ENCODE results near the gene EDIL3.

Gene EDIL3

GRCh38 chr5:84360056-84360455, 24.6 kb downstream of the EDIL3 start:
- Histone ChIP-seq H3K9ac (ENCODE audit: low read length) (no peak overlapping the region), H3K4me1 (ENCODE audit: low read length) (no peaks in the 10 kb centered on the region), H3K36me3 (replicated peaks; ENCODE audit: low read depth, low read length) (no peaks in the 10 kb centered on the region), H3K9me3 (ENCODE audit: insufficient read depth, low read length) (no peaks in the 10 kb centered on the region), H3K4me3 (ENCODE audit: low read length) (no peak overlapping the region), H3K4me2 (ENCODE audit: low read length) (no peak overlapping the region), H3K27me3 (ENCODE audit: low read depth, low read length) (no peaks in the 10 kb centered on the region), H3K27ac (ENCODE audit: low read length) (no peak overlapping the region), H3K79me2 (ENCODE audit: low read length) (no peaks in the 10 kb centered on the region), H4K20me1 (ENCODE audit: insufficient read depth, low read length) (no peaks in the 10 kb centered on the region), H2AFZ (ENCODE audit: low read depth, low read length) (no peak overlapping the region)
- TF ChIP-seq EZH2phosphoT487 (IDR thresholded peaks at IDR 0.05; ENCODE audit: low read depth) (no peak), CTCF (IDR thresholded peaks at IDR 0.05; ENCODE audit: low read depth, low read length) (no peak)

DNA sequence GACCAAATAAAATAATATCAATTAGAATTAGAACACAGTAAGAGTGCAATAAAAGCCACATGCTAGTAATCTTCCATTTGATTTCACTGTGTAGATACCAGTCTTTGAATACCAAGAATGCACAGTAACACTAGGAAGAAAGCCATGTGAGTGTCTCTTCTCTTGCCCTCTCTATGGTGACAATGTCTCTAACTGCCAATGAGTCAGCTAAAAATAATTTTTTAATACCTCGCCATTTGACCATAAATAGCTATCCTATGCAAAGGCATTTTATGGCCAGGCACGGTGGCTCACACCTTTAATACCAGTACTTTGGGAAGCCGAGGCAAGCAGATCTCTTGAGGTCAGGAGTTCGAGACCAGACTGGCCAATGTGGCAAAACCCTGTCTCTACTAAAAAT, 30.6 kb downstream of the EDIL3 start:
- H3K4me3 ChIP-seq (ENCODE audit: low read length), result no peak overlapping the region
- H3K27me3 ChIP-seq (ENCODE audit: low read depth, low read length), result no peaks in the 10 kb centered on the region
- H3K4me2 ChIP-seq (ENCODE audit: low read length), result no peak overlapping the region
- H2AFZ ChIP-seq (ENCODE audit: low read depth, low read length), result no peak overlapping the region
- H3K4me1 ChIP-seq (ENCODE audit: low read length), result no peaks in the 10 kb centered on the region
- no peaks in the 10 kb centered on the region for H3K9me3 ChIP-seq (ENCODE audit: insufficient read depth, low read length)
- no peaks in the 10 kb centered on the region for H3K79me2 ChIP-seq (ENCODE audit: low read length)
- H3K9ac ChIP-seq (ENCODE audit: low read length), result no peak overlapping the region
- no peaks in the 10 kb centered on the region for H3K36me3 ChIP-seq (replicated peaks; ENCODE audit: low read depth, low read length)
- TF ChIP-seq EZH2phosphoT487 (IDR thresholded peaks at IDR 0.05; ENCODE audit: low read depth), result no peak
- TF ChIP-seq CTCF (IDR thresholded peaks at IDR 0.05; ENCODE audit: low read depth, low read length), result no peak
- no peaks in the 10 kb centered on the region for H4K20me1 ChIP-seq (ENCODE audit: insufficient read depth, low read length)
- no peak overlapping the region for H3K27ac ChIP-seq (ENCODE audit: low read length)

GRCh38 chr5:84344788-84345187, 39.9 kb downstream of the EDIL3 start:
- no peaks in the 10 kb centered on the region for H3K4me1 ChIP-seq (ENCODE audit: low read length)
- H3K79me2 ChIP-seq (ENCODE audit: low read length), result no peaks in the 10 kb centered on the region
- H3K27ac ChIP-seq (ENCODE audit: low read length), result no peak overlapping the region
- no peaks in the 10 kb centered on the region for H3K36me3 ChIP-seq (replicated peaks; ENCODE audit: low read depth, low read length)
- no peak overlapping the region for H3K4me2 ChIP-seq (ENCODE audit: low read length)
- TF ChIP-seq CTCF (IDR thresholded peaks at IDR 0.05; ENCODE audit: low read depth, low read length), result no peak
- no peak for TF ChIP-seq EZH2phosphoT487 (IDR thresholded peaks at IDR 0.05; ENCODE audit: low read depth)
- H3K9ac ChIP-seq (ENCODE audit: low read length), result no peak overlapping the region
- no peaks in the 10 kb centered on the region for H3K27me3 ChIP-seq (ENCODE audit: low read depth, low read length)
- H2AFZ ChIP-seq (ENCODE audit: low read depth, low read length), result no peak overlapping the region
- H4K20me1 ChIP-seq (ENCODE audit: insufficient read depth, low read length), result no peaks in the 10 kb centered on the region
- no peak overlapping the region for H3K4me3 ChIP-seq (ENCODE audit: low read length)
- no peaks in the 10 kb centered on the region for H3K9me3 ChIP-seq (ENCODE audit: insufficient read depth, low read length)

DNA sequence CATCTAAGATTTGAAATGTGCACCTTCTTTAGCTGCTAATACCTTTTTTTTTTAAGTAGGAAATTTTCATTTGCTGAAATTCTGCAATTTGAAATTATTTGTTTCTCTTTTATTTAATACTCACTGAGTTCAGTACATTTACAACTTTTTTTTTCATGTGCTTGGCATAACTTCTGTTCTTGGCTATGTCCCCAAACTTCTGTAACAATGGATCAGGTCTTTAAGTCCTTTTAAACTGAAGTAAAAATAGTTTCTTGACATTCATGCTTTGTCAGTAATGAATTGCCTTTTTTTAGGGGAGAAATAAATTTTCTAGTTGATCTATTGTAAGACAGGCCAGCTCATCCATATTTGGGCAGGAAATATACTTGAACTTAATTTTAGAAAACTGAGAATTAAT, 41.5 kb downstream of the EDIL3 start:
- H3K27me3 ChIP-seq (ENCODE audit: low read depth, low read length), result no peaks in the 10 kb centered on the region
- H4K20me1 ChIP-seq (ENCODE audit: insufficient read depth, low read length), result no peaks in the 10 kb centered on the region
- no peak for TF ChIP-seq EZH2phosphoT487 (IDR thresholded peaks at IDR 0.05; ENCODE audit: low read depth)
- no peak for TF ChIP-seq CTCF (IDR thresholded peaks at IDR 0.05; ENCODE audit: low read depth, low read length)
- no peaks in the 10 kb centered on the region for H3K9me3 ChIP-seq (ENCODE audit: insufficient read depth, low read length)
- no peaks in the 10 kb centered on the region for H3K4me1 ChIP-seq (ENCODE audit: low read length)
- H3K27ac ChIP-seq (ENCODE audit: low read length), result no peak overlapping the region
- no peak overlapping the region for H3K9ac ChIP-seq (ENCODE audit: low read length)
- no peak overlapping the region for H3K4me3 ChIP-seq (ENCODE audit: low read length)
- H3K36me3 ChIP-seq (replicated peaks; ENCODE audit: low read depth, low read length), result no peaks in the 10 kb centered on the region
- H3K4me2 ChIP-seq (ENCODE audit: low read length), result no peak overlapping the region
- no peaks in the 10 kb centered on the region for H3K79me2 ChIP-seq (ENCODE audit: low read length)
- no peak overlapping the region for H2AFZ ChIP-seq (ENCODE audit: low read depth, low read length)
